ENCODE measurements around the gene ROR1.

The ROR1 gene

GRCh38 chr1:63859480-63860275 is 85.9 kb downstream of the ROR1 start:
- DNase-seq (ENCODE audit: low spot score), result no peak

GRCh38 chr1:63861052-63861691 is 87.4 kb downstream of the ROR1 start:
- no peak for DNase-seq (ENCODE audit: low spot score)

DNA sequence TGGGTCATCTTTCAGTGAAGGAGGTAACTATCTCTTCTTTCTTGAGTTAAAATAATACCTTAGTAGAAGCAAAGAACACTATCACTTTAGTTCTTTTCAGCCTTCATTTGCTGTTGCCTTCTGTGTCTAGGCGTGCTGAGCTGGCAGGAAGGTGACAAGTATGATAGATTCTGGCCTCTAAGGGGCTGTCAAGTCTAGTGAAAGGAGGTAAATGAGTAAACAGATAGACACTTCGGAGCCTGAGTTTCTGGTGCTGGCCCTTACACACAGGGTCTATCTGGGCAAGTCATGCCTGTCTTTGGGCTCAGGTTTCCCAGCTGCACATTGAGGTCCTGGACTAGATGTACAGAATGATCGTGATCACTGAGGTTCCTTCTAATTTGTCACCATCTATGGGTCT is 89.3 kb downstream of the ROR1 start:
- DNase-seq (ENCODE audit: low spot score), result no peak

GRCh38 chr1:63864224-63864641 is 90.4 kb downstream of the ROR1 start:
- no peak for DNase-seq (ENCODE audit: low spot score)

DNA sequence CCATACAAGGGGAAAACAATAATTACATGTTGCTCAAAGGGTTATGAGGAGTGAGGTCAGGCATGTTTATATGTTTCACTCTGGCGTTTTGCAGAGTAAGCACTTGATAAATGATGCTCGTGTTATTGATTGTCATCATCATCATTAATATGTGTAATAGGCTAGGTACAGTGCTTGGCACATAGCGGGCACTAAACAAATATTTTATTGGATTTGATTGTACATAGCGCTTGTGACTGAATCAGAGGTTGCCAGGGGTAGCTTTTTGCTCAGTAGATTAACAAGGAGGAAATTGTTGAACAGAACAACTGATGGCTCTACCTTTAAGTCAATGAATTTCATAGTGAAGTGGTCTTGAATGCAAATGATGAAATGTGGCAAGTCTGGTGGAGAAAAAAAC is 91.7 kb downstream of the ROR1 start:
- no peak for DNase-seq (ENCODE audit: low spot score)

DNA sequence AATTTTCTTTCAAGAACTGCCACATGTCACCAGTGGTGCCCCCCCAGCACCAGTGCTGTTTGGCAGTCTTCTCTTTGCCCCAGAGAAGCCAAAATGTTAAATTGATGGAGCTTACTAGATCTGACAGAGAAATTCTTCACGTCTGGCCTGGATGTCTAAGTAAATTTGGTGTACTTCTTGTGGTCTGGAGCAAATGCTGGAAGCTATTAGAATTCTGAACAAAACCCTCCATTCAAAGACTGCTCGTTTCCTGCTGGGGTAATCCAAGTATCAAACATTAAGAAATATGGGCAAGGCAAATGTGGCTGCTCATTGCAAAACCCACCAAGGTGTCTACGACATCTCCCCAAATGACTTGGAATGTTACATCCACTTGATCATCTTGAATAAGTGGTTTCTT is 92.3 kb downstream of the ROR1 start:
- DNase-seq (ENCODE audit: low spot score), result no peak

GRCh38 chr1:63867429-63868176 is 93.8 kb downstream of the ROR1 start:
- DNase-seq (ENCODE audit: low spot score), result no peak

DNA sequence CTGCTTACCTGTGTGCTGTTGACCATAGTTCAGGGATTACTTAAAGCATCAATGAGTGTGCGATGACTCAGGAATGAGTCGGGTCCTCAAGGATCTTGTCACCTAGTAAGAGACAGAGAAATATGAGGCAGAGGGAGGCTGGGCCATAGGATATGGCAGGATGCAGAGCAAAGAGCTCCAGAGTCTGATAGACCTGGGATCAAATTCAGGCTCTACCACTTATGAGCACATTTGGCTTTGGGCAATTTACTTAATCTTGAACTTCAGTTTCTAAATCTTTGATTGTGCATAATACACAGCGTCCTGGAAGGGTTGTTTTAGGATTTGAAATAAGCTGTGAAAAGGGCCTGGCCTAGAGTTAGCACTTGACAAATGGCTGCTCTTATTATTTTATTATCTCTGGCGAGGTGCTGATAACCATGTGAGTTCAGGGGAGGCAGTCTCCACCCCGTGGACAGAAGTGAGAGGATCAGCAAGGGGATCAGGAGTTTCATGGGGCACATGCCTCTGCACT is 94.5 kb downstream of the ROR1 start:
- DNase-seq (ENCODE audit: low spot score), result no peak

DNA sequence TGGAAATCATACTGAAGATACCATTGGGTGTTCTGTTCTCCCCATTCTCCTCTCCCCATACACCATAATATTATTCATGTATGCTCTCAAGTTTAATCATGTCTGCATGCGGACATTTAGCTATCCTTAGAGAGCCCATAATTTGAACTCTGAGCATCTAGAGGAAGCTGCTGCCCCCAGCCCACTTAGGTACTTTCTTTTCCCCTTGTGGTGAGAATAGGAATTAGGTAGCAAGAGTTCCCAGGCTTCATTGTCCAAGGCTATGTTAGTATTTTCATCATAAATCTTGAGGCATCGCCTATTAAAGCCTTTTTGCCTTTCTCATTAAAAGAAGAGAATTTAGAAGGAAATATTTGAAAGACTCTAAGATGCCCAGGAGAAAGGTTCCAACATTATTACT is 96.3 kb downstream of the ROR1 start:
- no peak for DNase-seq (ENCODE audit: low spot score)

- DNase-seq (ENCODE audit: low spot score), result no peak
Measured at GRCh38 chr1:63871463-63871862, 97.6 kb downstream of the ROR1 start.

DNA sequence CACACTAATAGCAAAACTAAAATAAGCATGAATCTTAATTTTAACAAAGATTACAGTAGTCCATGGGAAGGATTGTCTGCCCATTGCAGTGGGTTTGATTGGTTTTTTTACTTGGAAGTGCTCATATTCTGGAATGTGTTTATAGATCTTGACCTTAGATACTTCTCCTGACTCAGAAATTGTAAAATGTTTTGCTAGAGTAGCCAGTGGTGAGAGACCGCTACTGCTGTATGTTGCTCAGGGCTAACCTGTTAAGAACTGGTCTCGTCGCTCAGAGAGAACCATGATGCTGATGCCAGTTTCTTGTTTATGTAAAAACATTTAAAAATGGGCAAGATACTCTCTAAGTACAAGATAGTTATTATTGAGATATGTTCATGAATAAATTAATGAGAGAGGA is 99.9 kb downstream of the ROR1 start:
- DNase-seq (ENCODE audit: low spot score), result no peak

GRCh38 chr1:63874278-63874880 is 100.6 kb downstream of the ROR1 start:
- no peak for DNase-seq (ENCODE audit: low spot score)

- DNase-seq (ENCODE audit: low spot score), result no peak
Measured at GRCh38 chr1:63875636-63876035, 101.8 kb downstream of the ROR1 start.

DNA sequence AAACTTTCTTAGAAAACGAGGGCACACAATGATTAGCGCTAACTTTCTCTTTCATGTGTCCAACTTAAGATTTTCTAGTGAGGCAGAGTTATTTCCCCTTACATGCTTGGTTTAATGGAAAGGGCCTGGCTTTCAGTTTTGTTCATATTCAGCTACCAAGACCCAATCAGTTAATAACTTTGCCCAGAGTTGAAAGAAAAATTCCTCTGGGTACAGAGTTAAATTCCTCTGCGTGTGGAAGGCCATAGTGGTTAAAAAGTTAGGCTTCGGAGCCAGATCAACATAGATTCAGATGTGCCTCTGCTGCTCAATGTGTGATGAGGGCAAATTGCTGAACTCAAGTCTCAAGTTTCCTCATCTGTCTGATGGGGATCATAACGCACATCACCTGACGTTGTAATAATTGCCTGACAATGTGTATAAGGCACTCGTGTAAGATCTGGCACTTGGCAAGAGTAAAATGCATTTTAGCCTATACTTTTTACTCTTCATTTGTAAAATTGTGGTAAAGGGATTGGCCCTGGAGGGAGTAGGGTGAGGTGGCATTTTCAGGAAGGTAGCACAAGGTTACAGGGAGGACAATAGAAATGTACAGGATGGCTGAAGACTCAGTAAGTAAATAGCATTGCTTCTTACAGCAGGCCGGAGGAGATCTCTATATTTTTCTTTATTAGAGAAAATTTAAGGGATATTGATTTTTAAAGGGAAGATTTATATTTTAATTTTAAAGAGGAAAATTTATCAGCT is 103.4 kb downstream of the ROR1 start:
- DNase-seq (ENCODE audit: low spot score), result no peak

GRCh38 chr1:63877816-63878215 is 104.0 kb downstream of the ROR1 start:
- no peak for DNase-seq (ENCODE audit: low spot score)

DNA sequence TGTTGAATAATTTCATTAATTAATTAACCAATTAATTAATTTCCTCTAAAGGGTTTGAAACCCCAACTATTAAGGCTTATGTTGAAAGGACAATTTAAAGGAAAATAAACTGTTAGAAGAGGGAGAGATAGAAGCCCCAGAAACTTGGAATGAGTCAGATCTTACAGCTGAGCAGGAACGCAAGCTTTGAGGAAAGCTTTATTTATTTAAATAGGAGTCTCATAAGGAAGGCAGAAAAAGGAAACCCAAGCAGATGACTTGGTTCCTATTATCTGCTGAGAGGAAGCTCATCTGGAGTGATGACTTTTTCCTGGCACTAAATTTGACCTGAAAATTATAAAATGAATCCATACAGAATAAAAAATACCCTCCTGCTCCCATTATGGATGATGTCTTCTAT is 105.1 kb downstream of the ROR1 start:
- no peak for DNase-seq (ENCODE audit: low spot score)

DNA sequence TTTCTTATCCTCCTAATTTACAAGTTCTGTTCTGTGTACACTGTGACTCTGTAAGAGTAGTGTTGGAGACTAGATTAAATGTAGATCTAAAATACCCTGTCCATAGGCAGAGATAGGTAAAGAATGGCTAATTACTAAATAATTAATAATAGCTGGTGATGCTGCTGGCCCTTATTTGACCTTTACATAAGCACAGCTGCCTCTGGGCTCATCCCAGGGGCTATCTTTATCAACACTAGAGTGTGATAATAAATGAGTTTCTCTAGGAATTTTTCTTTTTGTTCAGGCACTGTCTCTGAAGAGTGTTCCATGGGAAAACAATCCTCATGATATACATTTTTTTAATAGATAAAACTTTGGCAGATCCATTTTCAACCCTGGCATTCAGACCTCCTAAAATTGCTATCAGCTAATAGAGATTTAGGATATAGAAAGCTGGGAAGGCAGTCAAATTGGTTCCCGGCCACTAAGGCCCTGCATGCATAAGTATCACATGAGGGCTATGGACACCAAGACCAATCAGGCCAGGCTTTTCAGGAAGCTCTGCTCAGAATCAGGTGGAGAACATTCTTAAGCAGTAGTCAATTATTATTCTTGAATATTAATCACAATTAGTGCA is 107.2 kb downstream of the ROR1 start:
- no peak for DNase-seq (ENCODE audit: low spot score)

GRCh38 chr1:63882048-63882704 is 108.4 kb downstream of the ROR1 start:
- no peak for DNase-seq (ENCODE audit: low spot score)

- no peak for DNase-seq (ENCODE audit: low spot score)
Measured at GRCh38 chr1:63883494-63884235, 109.8 kb downstream of the ROR1 start.

DNA sequence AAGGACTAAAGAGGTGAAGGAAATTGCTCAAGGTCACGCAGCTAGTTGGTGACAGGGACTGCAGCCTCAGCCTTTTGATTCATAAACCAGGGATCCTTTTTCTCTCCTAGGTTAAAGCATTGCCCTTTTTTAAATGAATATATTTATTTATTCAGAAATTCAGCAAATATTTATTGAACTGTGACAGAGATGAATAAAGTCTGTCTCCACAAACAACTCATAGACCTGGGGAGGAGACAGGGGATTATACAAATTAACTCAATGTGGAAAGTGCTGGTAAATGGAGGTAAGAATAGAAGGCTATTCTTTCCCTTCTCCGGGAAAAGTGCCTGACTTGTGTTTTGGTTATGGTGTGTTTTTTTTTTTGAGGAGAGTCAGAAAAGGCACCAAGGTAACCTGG is 110.7 kb downstream of the ROR1 start:
- DNase-seq (ENCODE audit: low spot score), result no peak
